ENCODE data around the gene RAB43. TPM values are rescaled to one million over a fixed set of nuclear protein-coding genes. Genes with fewer than 3 reads are reported as not detected.
A peak's percentile ranks its signal among the peaks of the same experiment; 100 is the strongest.

RAB43 gene
- total and polyA plus RNA-seq, 12 donors = 0.96 to 8.2 (median 4.0) TPM

- peaks cover 12 to 60% (median 37%) of the 10 kb centered on the region in 9 donors for H3K4me1 ChIP-seq
- no peak for TF ChIP-seq CTCF (IDR thresholded peaks at IDR 0.05)
- intact Hi-C loops (cut with DNase I) = loop anchor here in 2 of 10 donors (5.0 to 10.0 kb wide), 2 partner anchors 65 to 67 kb away; no protein-coding TSS in a partner anchor
- H3K27ac ChIP-seq = peak overlapping the region in 9 of 10 donors; percentile 45 to 98 (median 94)
- WGBS, 2 donors = 49 to 67% methylated on average over 13 of the region's 13 CpGs
- no peak for ATAC-seq
- no peaks in the 10 kb centered on the region for H3K9me3 ChIP-seq
- no peaks in the 10 kb centered on the region for H3K27me3 ChIP-seq
- peaks cover 0 to 41% (median 3%) of the 10 kb centered on the region in 9 donors for H3K36me3 ChIP-seq
- peak overlapping the region; percentile 73 to 97 (median 90) for H3K4me3 ChIP-seq
- no peak for DNase-seq
Measured at GRCh38 chr3:129119365-129120100, 2.1 kb downstream of the RAB43 start.

GRCh38 chr3:129118745-129119144 is 2.9 kb downstream of the RAB43 start:
- TF ChIP-seq CTCF (IDR thresholded peaks at IDR 0.05) = no peak
- intact Hi-C loops (cut with DNase I) = loop anchor here in 2 of 10 donors (5.0 to 10.0 kb wide), 2 partner anchors 64 to 66 kb away; no protein-coding TSS in a partner anchor
- DNase-seq = no peak
- Histone ChIP-seq H3K4me1 (peaks cover 12 to 60% (median 37%) of the 10 kb centered on the region in 9 donors), H3K36me3 (peaks cover 0 to 49% (median 3%) of the 10 kb centered on the region in 9 donors), H3K27ac (peak overlapping the region in 2 of 10 donors; percentile 86 to 96), H3K4me3 (peak overlapping the region in 2 of 10 donors; percentile 91), H3K9me3 (no peaks in the 10 kb centered on the region), H3K27me3 (no peaks in the 10 kb centered on the region)
- WGBS, 2 donors = 84% methylated on average over 5 of the region's 5 CpGs
- no peak for ATAC-seq

- DNase-seq (no peak), ATAC-seq (no peak)
- H3K27ac ChIP-seq = no peak overlapping the region
- peaks cover 12 to 50% (median 37%) of the 10 kb centered on the region in 9 donors for H3K4me1 ChIP-seq
- H3K27me3 ChIP-seq = no peaks in the 10 kb centered on the region
- no peak overlapping the region for H3K4me3 ChIP-seq
- TF ChIP-seq CTCF (IDR thresholded peaks at IDR 0.05) = no peak
- no peaks in the 10 kb centered on the region for H3K9me3 ChIP-seq
- intact Hi-C loops (cut with DNase I) = loop anchor here in 2 of 10 donors (5.0 to 10.0 kb wide), 2 partner anchors 62 to 65 kb away; no protein-coding TSS in a partner anchor
- H3K36me3 ChIP-seq = peaks cover 0 to 65% (median 3%) of the 10 kb centered on the region in 9 donors
Measured at GRCh38 chr3:129117134-129117533, 4.5 kb downstream of the RAB43 start.

- DNase-seq (no peak), ATAC-seq (no peak)
- intact Hi-C loops (cut with DNase I) = loop anchor here in 2 of 10 donors (5.0 to 10.0 kb wide), 2 partner anchors 62 to 64 kb away; no protein-coding TSS in a partner anchor
- no peak overlapping the region for H3K4me3 ChIP-seq
- H3K27ac ChIP-seq = peak overlapping the region in 4 of 10 donors; percentile 19 to 77 (median 42)
- WGBS, 2 donors = 40 to 56% methylated on average over 5 of the region's 5 CpGs
- H3K4me1 ChIP-seq = peaks cover 12 to 50% (median 37%) of the 10 kb centered on the region in 9 donors
- no peak for TF ChIP-seq CTCF (IDR thresholded peaks at IDR 0.05)
- H3K36me3 ChIP-seq = peaks cover 0 to 72% (median 3%) of the 10 kb centered on the region in 9 donors
- H3K27me3 ChIP-seq = no peaks in the 10 kb centered on the region
- H3K9me3 ChIP-seq = no peaks in the 10 kb centered on the region
Measured at GRCh38 chr3:129116482-129116946, 5.1 kb downstream of the RAB43 start.
